Stimulated activated CD8-positive, alpha-beta memory T cell treated with anti-CD3 and anti-CD28 coated beads, Interleukin-7, amount 100 ng/mL, for 24 hours (primary cell): ENCODE measurements around the gene MID1IP1.

Experiments used
- DNase-seq: peaks from one replicate; pipeline ENCODE4 v3.0.0-alpha.2; 2020; ENCODE audit warnings: low read depth

The MID1IP1 gene

DNA sequence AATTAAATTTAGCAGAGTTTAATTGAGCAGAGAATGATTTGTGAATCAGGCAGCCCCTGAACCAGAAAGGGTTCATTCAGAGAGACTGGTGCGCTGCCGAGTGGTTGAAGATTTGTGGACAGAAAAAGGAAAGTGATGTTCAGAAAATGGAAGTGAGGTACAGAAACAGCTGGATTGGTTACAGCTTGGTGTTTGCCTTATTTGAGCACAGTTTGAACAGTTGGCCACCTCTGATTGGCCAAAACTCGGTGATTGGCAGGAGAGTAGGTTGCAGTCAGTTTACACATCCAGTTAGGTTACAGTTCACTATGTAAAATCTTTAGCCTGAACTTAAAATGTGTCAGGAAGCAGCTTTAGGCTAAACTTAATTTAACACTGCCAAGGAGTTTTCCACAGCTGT is 14.9 kb downstream of the MID1IP1 start:
- no peak for DNase-seq

DNA sequence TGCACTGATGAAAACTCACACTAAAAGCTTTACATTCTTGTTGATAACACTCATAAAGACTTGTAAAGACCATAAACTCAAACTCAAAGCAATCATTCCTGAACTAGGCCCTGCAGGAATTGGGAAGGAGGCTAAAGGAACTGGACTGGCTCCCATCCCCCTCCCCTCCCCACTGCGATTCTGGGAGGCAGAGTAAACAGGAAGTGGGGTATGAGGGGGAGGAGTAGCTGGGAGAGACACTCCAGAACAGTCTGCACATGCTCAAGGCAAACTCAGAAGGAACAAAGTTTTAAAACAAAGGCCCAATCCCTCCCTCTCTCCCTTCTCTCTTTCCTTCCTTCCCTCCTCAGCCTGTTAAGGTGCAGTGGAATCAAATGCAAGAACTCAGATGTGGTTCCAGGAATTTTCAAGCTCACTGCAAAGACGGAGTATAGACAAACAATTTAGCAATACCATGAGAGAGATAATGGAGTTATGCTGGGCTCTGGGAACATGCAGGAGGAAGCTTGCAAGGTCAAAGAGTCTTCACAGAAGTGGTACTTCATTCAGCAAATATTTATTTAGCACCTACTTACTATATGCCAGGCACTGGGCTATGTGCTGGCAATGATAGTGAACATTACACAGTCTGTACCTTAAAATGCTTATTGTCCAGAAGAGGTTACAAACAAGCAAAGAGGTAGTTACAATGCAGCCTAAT is 15.9 kb downstream of the MID1IP1 start:
- no peak for DNase-seq

DNA sequence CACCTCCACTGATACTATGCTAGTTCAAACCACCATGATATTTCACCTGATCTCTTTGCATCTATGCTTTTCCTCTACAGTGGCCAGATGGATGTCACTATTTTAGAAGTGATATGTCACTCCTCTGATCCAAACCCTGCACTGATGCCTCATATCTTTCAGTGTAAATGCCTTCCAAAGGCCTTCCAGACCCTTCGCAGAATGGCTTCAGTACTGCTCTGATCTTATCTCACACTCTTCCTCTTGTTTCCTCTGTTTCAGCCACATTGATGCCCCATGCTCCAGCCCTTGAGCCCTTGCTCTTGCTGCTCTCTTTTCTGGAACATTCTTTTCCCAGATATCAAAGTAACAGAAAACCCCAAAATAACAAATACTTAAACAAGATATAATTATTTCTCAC is 17.9 kb downstream of the MID1IP1 start:
- DNase-seq: no peak

- no peak for DNase-seq
Measured at GRCh38 chrX:38819709-38820108, 18.4 kb downstream of the MID1IP1 start.

DNA sequence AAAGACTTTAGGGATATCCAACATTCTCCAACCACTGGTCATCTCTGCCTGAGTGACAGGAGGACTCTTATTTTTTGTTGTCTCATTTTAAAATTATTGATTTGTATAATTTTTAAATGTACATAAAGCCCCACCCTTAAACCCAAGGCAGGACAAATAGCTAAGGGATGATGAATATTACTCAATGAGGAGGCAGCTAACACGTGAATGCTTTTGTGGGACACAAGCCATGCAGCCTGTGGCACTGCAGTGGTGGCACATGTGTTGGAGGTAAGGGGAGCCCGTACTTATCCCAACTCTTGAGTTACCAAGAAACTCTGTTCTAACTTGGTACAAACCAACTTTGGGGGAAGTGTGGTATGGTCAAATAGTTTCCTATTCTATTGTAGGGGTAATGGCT is 19.5 kb downstream of the MID1IP1 start:
- DNase-seq: no peak

DNA sequence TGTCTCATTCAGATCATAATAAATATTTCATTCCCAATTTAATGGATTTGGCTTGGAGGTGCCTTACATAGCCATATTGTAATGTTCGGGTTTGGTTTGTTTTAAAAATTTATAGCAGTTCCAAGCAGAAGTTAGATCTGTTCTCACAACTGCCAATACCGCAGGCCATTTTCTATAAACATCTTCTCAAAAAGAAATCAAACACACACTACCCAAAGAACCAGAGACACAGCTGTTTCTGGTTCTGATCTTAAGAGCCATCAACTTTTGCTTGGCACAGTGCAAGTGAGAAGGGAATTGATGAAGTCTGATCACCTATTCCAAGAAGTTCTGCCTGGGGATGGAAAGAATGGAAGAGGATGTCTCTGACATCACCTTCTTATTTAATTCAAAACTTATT is 22.9 kb downstream of the MID1IP1 start:
- DNase-seq: no peak

DNA sequence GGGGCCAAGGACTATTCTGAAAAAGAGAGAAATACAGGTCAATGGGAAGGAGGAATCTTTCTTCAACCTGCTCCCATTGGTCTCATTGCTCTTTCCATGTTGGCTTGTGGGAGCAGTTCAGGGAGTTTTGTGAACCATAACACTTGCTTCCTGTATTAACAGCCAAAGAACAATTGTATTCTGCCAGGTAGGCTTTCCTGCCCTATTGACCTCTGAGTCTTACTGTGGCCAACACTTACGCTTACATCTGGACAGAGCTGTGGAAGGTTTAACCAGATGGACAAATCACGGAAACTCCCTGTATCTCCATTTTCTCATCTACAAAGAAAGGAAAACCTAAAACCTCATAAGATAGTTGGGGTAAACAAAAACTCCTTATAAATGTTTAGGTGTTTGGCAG is 30.7 kb downstream of the MID1IP1 start:
- no peak for DNase-seq

DNA sequence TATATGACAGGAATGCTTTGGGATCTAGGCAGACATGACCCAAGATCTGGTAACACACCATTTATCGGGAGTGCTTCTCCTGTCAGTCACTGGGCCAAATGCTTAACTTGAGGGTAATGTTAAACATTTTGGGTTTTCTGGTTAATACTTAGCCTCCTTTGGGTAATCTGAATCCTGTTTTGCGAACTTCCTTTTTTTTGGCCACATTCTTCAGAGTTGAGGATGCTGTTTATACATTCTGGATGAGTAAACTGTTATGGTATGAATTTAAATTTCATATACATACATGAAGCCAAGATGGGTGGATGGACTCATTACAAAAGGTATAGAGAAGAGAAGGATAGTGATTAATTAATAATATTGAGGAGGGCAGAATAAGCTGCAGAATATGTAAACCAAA is 36.1 kb downstream of the MID1IP1 start:
- no peak for DNase-seq

DNA sequence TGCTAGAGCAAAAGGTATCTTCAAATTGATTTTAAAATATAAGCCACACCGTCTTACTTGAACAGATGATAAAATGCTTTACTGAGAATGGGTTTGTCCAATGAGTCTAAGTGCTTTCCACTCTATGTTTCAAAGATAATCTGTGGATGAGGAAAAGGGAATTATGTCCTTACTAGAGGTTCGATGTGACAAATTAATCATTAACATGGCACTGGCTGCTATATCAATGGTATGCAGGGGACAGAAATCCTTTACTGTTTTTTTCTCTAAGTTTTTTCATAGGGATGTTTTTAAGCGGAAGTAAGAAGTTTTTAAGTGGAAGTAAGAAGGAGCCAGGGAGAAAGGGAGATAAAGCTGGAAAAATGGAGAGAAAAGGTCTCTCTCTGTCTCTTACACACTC is 38.0 kb downstream of the MID1IP1 start:
- no peak for DNase-seq

DNA sequence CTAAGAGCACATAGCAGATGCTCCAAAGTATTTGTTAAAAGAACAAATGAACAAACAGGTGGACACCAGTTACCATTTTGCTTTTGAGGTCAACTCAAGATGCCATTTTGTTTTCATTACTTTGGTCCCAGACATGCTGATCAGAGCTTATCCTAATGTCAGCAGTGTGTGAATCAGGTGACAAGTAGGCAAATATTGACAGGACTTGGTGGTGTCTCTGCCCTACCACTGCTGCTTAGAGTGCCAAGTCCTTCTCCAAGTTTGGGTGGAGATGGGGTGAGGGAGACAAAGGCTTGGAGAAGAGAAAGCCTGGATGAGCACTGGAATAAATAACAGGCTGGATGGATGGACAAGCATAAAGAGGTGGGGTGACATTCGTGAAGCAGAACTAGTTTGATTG is 38.7 kb downstream of the MID1IP1 start:
- DNase-seq: no peak

GRCh38 chrX:38841750-38842149 is 40.5 kb downstream of the MID1IP1 start:
- DNase-seq: no peak

DNA sequence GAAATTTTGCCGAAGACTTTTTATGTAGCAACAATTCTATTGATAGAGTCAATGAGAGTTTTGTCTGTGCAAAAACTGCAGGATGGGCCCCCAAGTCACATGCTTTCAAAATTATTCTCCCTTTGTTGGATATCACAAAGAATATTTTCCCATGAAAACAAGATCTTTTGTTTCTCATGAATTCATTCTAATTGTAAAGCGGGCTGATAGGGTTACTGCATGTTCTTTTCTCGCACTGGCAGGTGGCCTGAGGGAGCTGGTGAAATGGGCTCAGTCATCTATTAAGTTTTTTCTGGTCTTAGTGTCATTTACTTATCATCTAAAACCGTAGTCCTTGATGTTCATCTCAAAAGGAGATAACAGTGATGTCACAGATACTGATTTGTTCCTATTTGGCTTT is 44.2 kb downstream of the MID1IP1 start:
- DNase-seq: no peak

DNA sequence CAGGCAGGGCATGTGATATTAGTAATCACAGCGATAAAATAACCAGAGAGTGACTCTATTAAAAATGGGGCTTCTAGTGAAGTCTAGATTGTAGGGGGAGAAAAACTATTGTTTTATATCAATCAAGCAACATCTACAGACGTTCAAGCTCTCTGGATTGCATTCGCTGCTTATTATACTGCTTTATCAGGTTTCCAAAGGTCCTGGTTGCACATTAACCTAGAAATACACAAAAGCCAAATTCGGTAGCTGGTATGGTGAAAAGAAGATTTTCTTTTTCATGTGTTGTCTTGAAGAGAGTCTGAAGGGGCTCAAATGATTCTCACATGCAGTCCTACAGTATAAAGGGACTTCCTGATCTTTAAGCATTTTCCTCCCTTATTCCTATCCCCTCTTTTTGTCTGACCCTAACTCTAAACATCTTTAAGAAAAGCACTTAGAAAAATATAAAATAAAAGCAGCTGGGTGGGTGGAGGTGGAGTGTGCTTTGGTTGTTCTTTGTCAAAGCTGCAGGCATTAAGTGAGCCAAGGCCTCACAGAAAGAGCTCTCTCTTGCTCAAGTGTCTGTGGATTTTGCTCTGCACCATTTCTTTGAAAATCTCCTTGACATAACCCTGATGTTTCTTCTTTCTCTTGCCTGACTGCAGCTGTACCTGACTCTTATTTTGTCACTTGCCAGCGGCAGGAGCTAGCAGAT is 46.1 kb downstream of the MID1IP1 start:
- DNase-seq: no peak

GRCh38 chrX:38847903-38848230 is 46.6 kb downstream of the MID1IP1 start:
- no peak for DNase-seq

- no peak for DNase-seq
Measured at GRCh38 chrX:38848671-38849455, 47.6 kb downstream of the MID1IP1 start.

DNA sequence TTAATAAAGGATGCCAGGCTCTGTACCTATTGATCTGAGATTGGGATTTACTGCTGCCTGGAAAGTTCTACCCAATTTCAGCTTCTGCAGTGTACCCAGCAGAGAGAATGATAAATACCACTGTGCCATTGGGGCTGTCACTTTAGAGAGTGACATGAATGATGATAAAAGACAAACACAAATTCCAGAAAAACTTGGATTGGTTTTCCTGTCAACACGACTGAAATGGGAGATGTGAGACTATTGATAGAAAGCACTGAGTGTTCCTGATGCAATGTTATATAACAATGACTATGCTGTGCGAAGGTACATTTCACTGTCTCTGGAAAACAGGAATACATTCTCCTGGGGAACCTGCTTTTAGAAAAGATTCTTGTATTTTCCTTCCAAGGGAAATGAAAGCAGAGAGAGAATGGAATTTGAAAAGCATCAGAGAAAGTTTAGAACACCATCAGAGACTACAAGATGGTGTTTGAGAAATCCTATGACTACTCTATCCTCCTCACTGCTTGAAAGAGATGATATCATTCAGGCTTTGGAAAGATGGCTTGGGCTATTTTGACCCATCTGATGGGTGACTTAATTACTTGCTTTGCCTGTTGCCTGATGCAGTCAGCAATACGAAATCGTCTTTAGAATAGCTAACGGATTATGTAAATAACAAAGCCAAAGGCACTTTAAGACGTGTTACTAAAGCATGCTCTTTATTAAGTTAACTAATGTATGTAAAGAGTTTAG is 49.7 kb downstream of the MID1IP1 start:
- DNase-seq: no peak

- no peak for DNase-seq
Measured at GRCh38 chrX:38854305-38854704, 53.0 kb downstream of the MID1IP1 start.
